HG02798 (cell line): ENCODE data around the gene OR51B2.
"Not testable (repeated sequence)": the region's sequence is repeated elsewhere in the genome, so short reads cannot be mapped to it uniquely, and the experiment has no call there.

Experiments
- ATAC-seq: cut with Tn5 transposase; IDR thresholded peaks from one replicate; pipeline ENCODE4 v1.9.1; 2021; ENCODE audit warnings: mild to moderate bottlenecking; ENCODE audit not compliant: unreplicated experiment, poor library complexity

Gene OR51B2

DNA sequence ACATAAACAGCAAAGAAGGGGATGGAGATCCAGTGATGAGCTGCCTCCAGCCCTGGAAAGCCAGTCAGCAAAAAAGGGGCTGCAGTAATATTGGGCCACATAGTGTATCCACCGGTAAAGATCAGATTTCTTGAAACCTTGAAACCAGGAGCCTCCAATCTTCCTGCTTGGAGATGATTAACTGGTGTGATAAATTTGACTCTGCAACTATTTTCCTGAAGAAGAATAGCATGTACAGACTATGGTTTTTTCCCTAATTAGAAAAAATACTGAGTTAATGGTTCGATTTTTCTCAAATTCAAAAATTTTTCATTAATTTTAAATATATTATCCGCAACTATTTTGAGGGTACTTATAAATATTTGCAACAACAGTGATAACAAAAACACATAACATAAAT lies at the start of gene OR51B2:
TSS of gene OR51B2 (minus strand) at position 101 of the 400 bp plus-strand sequence. CDS start at position 101, 0 bp downstream.
- ATAC-seq, result no peak

DNA sequence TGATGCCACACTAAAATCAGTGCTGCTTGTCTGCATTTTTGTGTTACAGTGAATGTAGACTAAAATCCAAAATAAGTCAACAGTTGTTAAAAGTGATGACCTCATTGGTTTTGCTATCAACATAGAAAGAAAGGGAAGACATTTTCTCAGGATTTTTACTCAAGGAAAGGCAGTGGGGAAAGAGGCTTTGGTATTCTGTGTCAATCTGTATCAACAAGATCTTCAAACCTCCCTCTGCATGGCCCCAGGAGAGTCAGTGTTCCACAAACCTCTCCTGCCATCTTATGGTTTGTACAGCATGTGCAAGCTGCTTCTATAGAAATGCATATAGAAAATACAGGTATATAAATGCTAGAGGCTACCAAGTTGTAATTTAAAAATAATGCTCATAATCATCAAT lies 45.7 kb upstream of the OR51B2 start:
- ATAC-seq, result peak; percentile 61

- no peak for ATAC-seq
Measured at GRCh38 chr11:5368502-5369043, 44.5 kb upstream of the OR51B2 start.

- no peak for ATAC-seq
Measured at GRCh38 chr11:5367448-5368074, 43.5 kb upstream of the OR51B2 start.

GRCh38 chr11:5366856-5367255 lies 42.8 kb upstream of the OR51B2 start:
- no peak for ATAC-seq

GRCh38 chr11:5366365-5366764 lies 42.3 kb upstream of the OR51B2 start:
- ATAC-seq, result not testable (repeated sequence)

GRCh38 chr11:5364214-5364613 lies 40.1 kb upstream of the OR51B2 start:
- no peak for ATAC-seq

GRCh38 chr11:5363679-5364078 lies 39.6 kb upstream of the OR51B2 start:
- no peak for ATAC-seq

DNA sequence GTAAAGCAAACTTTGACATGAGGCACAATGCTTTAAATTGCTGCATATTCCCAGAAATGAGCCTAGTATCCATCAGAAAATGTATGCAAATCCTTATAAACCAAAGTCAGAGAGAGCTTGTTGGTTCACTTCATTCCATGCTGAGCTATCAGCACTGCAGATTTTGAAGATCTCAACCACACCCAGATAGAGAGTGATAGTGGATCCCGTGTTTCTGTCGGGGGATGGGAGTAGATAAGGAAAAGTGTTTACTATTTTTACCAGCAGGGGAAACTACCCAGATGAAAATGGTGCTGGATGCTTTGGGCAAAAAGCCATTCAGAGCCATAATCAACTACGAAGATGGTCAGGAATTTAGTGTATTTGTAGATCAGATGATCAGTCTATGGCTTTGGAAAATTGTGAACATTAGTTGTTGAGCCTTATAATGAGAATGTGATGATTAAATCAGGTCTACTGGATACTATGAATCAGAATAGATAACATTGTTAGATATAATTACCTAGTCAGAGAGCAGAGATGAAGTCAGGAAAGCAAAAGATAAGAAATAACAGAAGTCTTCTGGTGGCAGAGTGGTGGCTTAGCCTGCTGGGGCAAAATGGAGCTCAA lies 38.0 kb upstream of the OR51B2 start:
- no peak for ATAC-seq

- ATAC-seq, result not testable (repeated sequence)
Measured at GRCh38 chr11:5356031-5356430, 31.9 kb upstream of the OR51B2 start.

GRCh38 chr11:5351208-5351607 lies 27.1 kb upstream of the OR51B2 start, which contains the start of gene OR51B6:
Gene OR51B6 (plus strand): TSS chr11:5351508. CDS start chr11:5351508, 0 bp downstream.
- no peak for ATAC-seq

GRCh38 chr11:5349550-5349949 lies 25.5 kb upstream of the OR51B2 start:
- ATAC-seq, result no peak

DNA sequence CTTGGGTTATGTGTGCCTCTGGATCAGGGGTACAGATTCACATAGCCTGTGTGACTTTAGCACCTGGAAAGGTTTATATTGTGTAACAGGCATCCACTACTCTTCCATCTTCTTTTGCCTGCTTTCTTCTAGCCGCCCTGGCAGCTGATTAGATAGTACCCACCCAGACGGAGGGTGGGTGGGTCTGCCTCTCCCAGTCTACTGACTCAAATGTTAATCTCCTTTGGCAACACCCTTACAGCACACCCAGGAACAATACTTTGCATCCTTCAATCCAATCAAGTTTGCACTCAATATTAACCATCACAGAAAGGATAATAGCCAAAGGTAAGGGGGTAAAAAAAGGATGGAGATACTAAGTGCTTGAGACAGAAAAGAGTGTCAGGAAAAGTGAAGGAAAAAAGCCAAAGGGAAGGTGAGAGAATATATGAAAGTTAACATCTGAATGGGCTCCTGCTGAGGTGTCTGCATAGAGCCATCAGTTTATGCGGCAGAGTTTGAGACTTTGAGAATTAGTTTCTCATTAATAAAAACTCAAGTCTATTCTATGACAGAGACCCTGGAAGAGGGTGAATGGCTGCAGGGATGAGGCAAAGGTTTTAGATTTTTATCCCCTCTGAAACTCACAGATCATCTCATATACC lies 24.6 kb upstream of the OR51B2 start:
- no peak for ATAC-seq

DNA sequence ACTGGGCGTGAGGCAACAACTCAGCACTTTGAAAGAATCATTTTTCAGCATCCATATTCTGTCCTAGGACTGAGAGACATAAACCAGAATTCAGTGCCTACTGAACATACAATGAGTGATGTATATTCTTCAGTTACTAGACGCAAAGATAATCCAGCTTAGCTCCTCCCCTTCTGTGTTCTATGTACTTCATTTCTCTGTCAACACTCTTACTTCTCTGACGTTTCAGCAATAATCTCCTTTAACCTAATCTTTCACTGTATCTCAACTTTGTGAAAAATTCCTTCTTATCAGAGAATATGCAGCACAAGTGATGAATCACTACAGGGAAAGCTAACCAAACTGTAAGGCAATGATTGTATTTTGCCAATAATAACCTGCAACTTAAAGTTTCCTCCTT lies 21.7 kb upstream of the OR51B2 start:
- ATAC-seq, result no peak

GRCh38 chr11:5343474-5344335 lies 19.6 kb upstream of the OR51B2 start, which contains the start of gene OR51B5:
Gene OR51B5 (minus strand): TSS chr11:5343524. CDS start chr11:5343524, 0 bp downstream.
- peak; percentile 30 for ATAC-seq

DNA sequence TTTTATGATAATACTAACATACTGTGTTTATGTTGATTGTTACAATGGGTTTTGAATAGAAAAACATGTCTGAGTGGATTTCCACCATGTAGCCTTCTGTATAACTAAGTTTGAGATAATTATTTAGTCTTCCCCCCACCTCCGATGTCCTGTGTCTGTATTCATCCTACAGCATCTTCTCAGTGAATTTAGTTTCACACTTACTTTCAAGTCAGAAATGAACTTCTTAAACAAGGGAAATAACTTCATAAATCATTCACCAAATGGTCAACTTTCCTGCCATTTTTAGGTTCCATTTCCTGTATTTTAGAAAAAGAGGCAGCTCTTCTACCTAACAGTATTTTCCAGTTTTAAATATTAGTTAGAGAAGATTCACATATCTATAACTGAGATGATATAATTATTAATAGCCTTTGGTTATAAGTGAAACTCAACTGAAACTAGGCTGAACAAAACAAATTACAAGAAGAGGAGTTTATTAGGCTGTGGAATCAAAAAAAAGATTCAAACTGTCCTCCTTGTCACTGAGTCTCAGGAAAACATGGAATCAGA lies 15.8 kb upstream of the OR51B2 start:
- peak; percentile 69 for ATAC-seq

DNA sequence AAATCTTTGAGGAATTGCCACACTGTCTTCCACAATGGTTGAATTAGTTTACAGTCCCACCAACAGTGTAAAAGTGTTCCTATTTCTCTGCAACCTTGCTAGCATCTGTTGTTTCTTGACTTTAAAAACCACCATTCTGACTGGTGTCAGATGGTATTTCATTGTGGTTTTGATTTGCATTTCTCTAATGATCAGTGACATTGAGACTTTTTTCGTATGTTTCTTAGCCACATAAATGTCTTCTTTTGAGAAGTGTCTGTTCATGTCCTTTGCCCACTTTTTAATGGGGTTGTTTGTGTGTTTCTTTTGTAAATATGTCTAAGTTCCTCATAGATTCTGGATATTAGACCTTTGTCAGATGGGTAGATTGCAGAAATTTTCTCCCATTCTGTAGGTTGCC lies 13.2 kb upstream of the OR51B2 start:
- ATAC-seq, result not testable (repeated sequence)

GRCh38 chr11:5336331-5336730 lies 12.2 kb upstream of the OR51B2 start:
- ATAC-seq, result no peak

DNA sequence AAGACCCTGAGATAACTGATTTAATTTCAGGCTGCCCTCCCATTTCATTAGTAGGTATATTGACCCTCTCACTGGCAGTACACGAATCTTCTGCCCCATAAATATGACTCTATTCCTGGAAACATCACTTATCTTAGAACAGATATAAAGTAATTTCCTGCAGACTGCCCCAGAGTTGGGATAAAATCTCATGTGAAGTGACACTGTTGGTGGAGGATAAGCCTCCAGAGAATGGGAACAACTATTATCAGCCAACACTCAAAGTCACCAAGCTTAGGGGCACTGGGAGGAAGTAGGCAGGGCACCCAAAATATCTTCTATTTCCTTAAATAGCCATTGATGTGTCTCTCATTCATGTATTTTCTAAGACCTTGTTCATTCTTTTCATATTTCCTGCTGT lies 11.1 kb upstream of the OR51B2 start:
- ATAC-seq, result no peak

DNA sequence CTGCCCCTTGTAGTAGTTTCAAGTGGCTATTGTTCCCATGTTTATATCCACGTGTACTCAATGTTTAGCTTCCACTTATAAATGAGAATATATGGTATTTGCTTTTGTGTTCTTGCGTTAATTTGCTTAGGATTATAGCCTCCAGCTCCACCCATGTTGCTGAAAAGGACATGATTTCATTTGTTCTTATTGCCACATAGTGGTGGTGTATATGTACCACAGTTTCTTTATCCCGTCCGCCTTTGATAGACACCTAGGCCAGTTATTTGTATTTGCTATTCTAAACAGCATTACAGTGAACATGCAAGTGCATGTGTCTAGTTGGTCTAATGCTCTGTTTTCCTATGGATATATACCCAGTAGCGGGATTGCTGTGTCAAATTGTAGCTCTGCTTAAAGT lies 6.8 kb downstream of the OR51B2 start:
- no peak for ATAC-seq
